ENCODE data around the gene CORO2B. TPM values are rescaled to one million over a fixed set of nuclear protein-coding genes. Genes with fewer than 3 reads are reported as not detected.
"Not testable (repeated sequence)": the region's sequence is repeated elsewhere in the genome, so short reads cannot be mapped to it uniquely, and the experiment has no call there.

CORO2B gene
- total RNA-seq, 2 donors from 2014 or later: 0.07 TPM; not detected in 1

GRCh38 chr15:68743256-68743655 lies 164.5 kb downstream of the CORO2B start:
- Mint-ChIP-seq H3K36me3 (ENCODE audit: insufficient read depth in 2 of 2) (no peaks in the 10 kb centered on the region), H3K4me3 (no peak overlapping the region), H3K4me1 (ENCODE audit: low read depth) (no peaks in the 10 kb centered on the region), H3K27ac (no peak overlapping the region), H3K9me3 (no peaks in the 10 kb centered on the region), H3K27me3 (ENCODE audit: low read depth) (no peaks in the 10 kb centered on the region)
- no peak for DNase-seq
- no peak for ATAC-seq (replicated peaks in 1 of 2)

GRCh38 chr15:68749365-68749764 lies 170.6 kb downstream of the CORO2B start:
- Mint-ChIP-seq H3K4me3 (no peak overlapping the region), H3K4me1 (ENCODE audit: low read depth) (no peaks in the 10 kb centered on the region), H3K27ac (no peak overlapping the region), H3K36me3 (ENCODE audit: insufficient read depth in 2 of 2) (no peaks in the 10 kb centered on the region), H3K27me3 (ENCODE audit: low read depth) (no peaks in the 10 kb centered on the region), H3K9me3 (no peaks in the 10 kb centered on the region)
- ATAC-seq (replicated peaks in 1 of 2) (no peak), DNase-seq (no peak)

GRCh38 chr15:68749793-68750192 lies 171.0 kb downstream of the CORO2B start:
- no peak for DNase-seq
- H3K9me3 Mint-ChIP-seq: no peaks in the 10 kb centered on the region
- H3K4me1 Mint-ChIP-seq (ENCODE audit: low read depth): peaks cover 3% of the 10 kb centered on the region
- no peaks in the 10 kb centered on the region for H3K27me3 Mint-ChIP-seq (ENCODE audit: low read depth)
- H3K27ac Mint-ChIP-seq: no peak overlapping the region
- no peak overlapping the region for H3K4me3 Mint-ChIP-seq
- no peaks in the 10 kb centered on the region for H3K36me3 Mint-ChIP-seq (ENCODE audit: insufficient read depth in 2 of 2)
- ATAC-seq (replicated peaks in 1 of 2): no peak

GRCh38 chr15:68751622-68752021 lies 172.8 kb downstream of the CORO2B start:
- H3K4me1 Mint-ChIP-seq (ENCODE audit: low read depth): peaks cover 7% of the 10 kb centered on the region
- no peaks in the 10 kb centered on the region for H3K9me3 Mint-ChIP-seq
- no peaks in the 10 kb centered on the region for H3K27me3 Mint-ChIP-seq (ENCODE audit: low read depth)
- no peak overlapping the region for H3K27ac Mint-ChIP-seq
- no peaks in the 10 kb centered on the region for H3K36me3 Mint-ChIP-seq (ENCODE audit: insufficient read depth in 2 of 2)
- ATAC-seq (replicated peaks in 1 of 2): no peak
- H3K4me3 Mint-ChIP-seq: no peak overlapping the region
- no peak for DNase-seq

- no peak for ATAC-seq (replicated peaks in 1 of 2)
- H3K27ac Mint-ChIP-seq: no peak overlapping the region
- no peak overlapping the region for H3K4me3 Mint-ChIP-seq
- no peak for DNase-seq
- H3K9me3 Mint-ChIP-seq: no peaks in the 10 kb centered on the region
- peaks cover 7% of the 10 kb centered on the region for H3K4me1 Mint-ChIP-seq (ENCODE audit: low read depth)
- no peaks in the 10 kb centered on the region for H3K36me3 Mint-ChIP-seq (ENCODE audit: insufficient read depth in 2 of 2)
- H3K27me3 Mint-ChIP-seq (ENCODE audit: low read depth): no peaks in the 10 kb centered on the region
Observed at GRCh38 chr15:68755731-68756130, 176.9 kb downstream of the CORO2B start.

GRCh38 chr15:68759982-68760579 lies 181.3 kb downstream of the CORO2B start:
- H3K27me3 Mint-ChIP-seq (ENCODE audit: low read depth): peaks cover 10% of the 10 kb centered on the region
- not testable (repeated sequence) for H3K36me3 Mint-ChIP-seq (ENCODE audit: insufficient read depth in 2 of 2); DNase-seq; H3K9me3 Mint-ChIP-seq; ATAC-seq (replicated peaks in 1 of 2); H3K27ac Mint-ChIP-seq; H3K4me3 Mint-ChIP-seq; H3K4me1 Mint-ChIP-seq (ENCODE audit: low read depth)

GRCh38 chr15:68763063-68763462 lies 184.3 kb downstream of the CORO2B start:
- DNase-seq (no peak), ATAC-seq (replicated peaks in 1 of 2) (no peak)
- Mint-ChIP-seq H3K27ac (no peak overlapping the region), H3K9me3 (no peaks in the 10 kb centered on the region), H3K4me1 (ENCODE audit: low read depth) (peaks cover 2% of the 10 kb centered on the region), H3K36me3 (ENCODE audit: insufficient read depth in 2 of 2) (no peaks in the 10 kb centered on the region), H3K4me3 (no peak overlapping the region), H3K27me3 (ENCODE audit: low read depth) (peaks cover 13% of the 10 kb centered on the region)

- ATAC-seq (replicated peaks in 1 of 2): no peak
- no peak overlapping the region for H3K27ac Mint-ChIP-seq
- H3K36me3 Mint-ChIP-seq (ENCODE audit: insufficient read depth in 2 of 2): no peaks in the 10 kb centered on the region
- H3K27me3 Mint-ChIP-seq (ENCODE audit: low read depth): peaks cover 13% of the 10 kb centered on the region
- H3K9me3 Mint-ChIP-seq: no peaks in the 10 kb centered on the region
- H3K4me1 Mint-ChIP-seq (ENCODE audit: low read depth): peaks cover 9% of the 10 kb centered on the region
- DNase-seq: no peak
- H3K4me3 Mint-ChIP-seq: no peak overlapping the region
Observed at GRCh38 chr15:68764090-68764489, 185.3 kb downstream of the CORO2B start.

GRCh38 chr15:68765602-68766368 lies 187.0 kb downstream of the CORO2B start:
- DNase-seq (no peak), ATAC-seq (replicated peaks in 1 of 2) (no peak)
- Mint-ChIP-seq H3K4me3 (no peak overlapping the region), H3K36me3 (ENCODE audit: insufficient read depth in 2 of 2) (no peaks in the 10 kb centered on the region), H3K4me1 (ENCODE audit: low read depth) (peaks cover 9% of the 10 kb centered on the region), H3K9me3 (no peaks in the 10 kb centered on the region), H3K27ac (no peak overlapping the region), H3K27me3 (ENCODE audit: low read depth) (peaks cover 13% of the 10 kb centered on the region)

- Mint-ChIP-seq H3K36me3 (ENCODE audit: insufficient read depth in 2 of 2) (no peaks in the 10 kb centered on the region), H3K4me3 (no peak overlapping the region), H3K27ac (no peak overlapping the region), H3K9me3 (no peaks in the 10 kb centered on the region), H3K27me3 (ENCODE audit: low read depth) (peaks cover 12% of the 10 kb centered on the region), H3K4me1 (ENCODE audit: low read depth) (peaks cover 9% of the 10 kb centered on the region)
- DNase-seq (no peak), ATAC-seq (replicated peaks in 1 of 2) (no peak)
Observed at GRCh38 chr15:68767833-68768232, 189.0 kb downstream of the CORO2B start.

- H3K9me3 Mint-ChIP-seq: no peaks in the 10 kb centered on the region
- H3K4me1 Mint-ChIP-seq (ENCODE audit: low read depth): peaks cover 9% of the 10 kb centered on the region
- H3K36me3 Mint-ChIP-seq (ENCODE audit: insufficient read depth in 2 of 2): no peaks in the 10 kb centered on the region
- H3K4me3 Mint-ChIP-seq: no peak overlapping the region
- H3K27ac Mint-ChIP-seq: no peak overlapping the region
- peaks cover 7% of the 10 kb centered on the region for H3K27me3 Mint-ChIP-seq (ENCODE audit: low read depth)
- no peak for DNase-seq
- ATAC-seq (replicated peaks in 1 of 2): peak in 1 of 2 donors; percentile 51
Observed at GRCh38 chr15:68768321-68768720, 189.5 kb downstream of the CORO2B start.

GRCh38 chr15:68769702-68770101 lies 190.9 kb downstream of the CORO2B start:
- DNase-seq: no peak
- H3K4me3 Mint-ChIP-seq: no peak overlapping the region
- peaks cover 0 to 3% of the 10 kb centered on the region in 2 donors for H3K36me3 Mint-ChIP-seq (ENCODE audit: insufficient read depth in 2 of 2)
- H3K4me1 Mint-ChIP-seq (ENCODE audit: low read depth): peaks cover 13% of the 10 kb centered on the region
- no peak overlapping the region for H3K27ac Mint-ChIP-seq
- ATAC-seq (replicated peaks in 1 of 2): no peak
- peaks cover 5% of the 10 kb centered on the region for H3K27me3 Mint-ChIP-seq (ENCODE audit: low read depth)
- H3K9me3 Mint-ChIP-seq: peaks cover 0 to 4% of the 10 kb centered on the region in 2 donors

- peaks cover 13% of the 10 kb centered on the region for H3K4me1 Mint-ChIP-seq (ENCODE audit: low read depth)
- peaks cover 0 to 3% of the 10 kb centered on the region in 2 donors for H3K36me3 Mint-ChIP-seq (ENCODE audit: insufficient read depth in 2 of 2)
- DNase-seq (no peak), ATAC-seq (replicated peaks in 1 of 2) (no peak)
- H3K9me3 Mint-ChIP-seq: peaks cover 0 to 4% of the 10 kb centered on the region in 2 donors
- H3K4me3 Mint-ChIP-seq: no peak overlapping the region
- H3K27me3 Mint-ChIP-seq (ENCODE audit: low read depth): peaks cover 2% of the 10 kb centered on the region
- no peak overlapping the region for H3K27ac Mint-ChIP-seq
Observed at GRCh38 chr15:68770216-68770615, 191.4 kb downstream of the CORO2B start.

GRCh38 chr15:68773036-68773435 lies 194.2 kb downstream of the CORO2B start:
- Mint-ChIP-seq H3K4me1 (ENCODE audit: low read depth) (peaks cover 11% of the 10 kb centered on the region), H3K27ac (no peak overlapping the region), H3K27me3 (ENCODE audit: low read depth) (no peaks in the 10 kb centered on the region), H3K4me3 (no peak overlapping the region), H3K9me3 (peaks cover 0 to 4% of the 10 kb centered on the region in 2 donors), H3K36me3 (ENCODE audit: insufficient read depth in 2 of 2) (peaks cover 0 to 3% of the 10 kb centered on the region in 2 donors)
- ATAC-seq (replicated peaks in 1 of 2) (no peak), DNase-seq (no peak)

Data from activated T-cell treated with anti-CD3 and anti-CD28 coated beads, Interleukin-2, amount 50 U/mL, for 72 hours (primary cell).